Body of pancreas (tissue), 4 donors: ENCODE measurements around the gene MGMT.

Experiments
- POLR2A ChIP-seq, 3 donors: fragments of 450-650 bp; IDR thresholded peaks; one replicate each; pipeline ENCODE4 v1.6.1; 2016; ENCODE audit warnings: antibody characterized with exemption in 3 of 3, mild to moderate bottlenecking in 2 of 3
- TF ChIP-seq, protein P1 (sequence below), 7 experiments: fragments of 450-650 bp in 4 of 7; fragments of 200-600 bp in 3 of 7; sonication (generic) in 3 of 7; IDR thresholded peaks; one replicate each; pipeline ENCODE4 v1.5.1; 2016 to 2019; ENCODE audit warnings: antibody characterized with exemption in 7 of 7

DNA sequence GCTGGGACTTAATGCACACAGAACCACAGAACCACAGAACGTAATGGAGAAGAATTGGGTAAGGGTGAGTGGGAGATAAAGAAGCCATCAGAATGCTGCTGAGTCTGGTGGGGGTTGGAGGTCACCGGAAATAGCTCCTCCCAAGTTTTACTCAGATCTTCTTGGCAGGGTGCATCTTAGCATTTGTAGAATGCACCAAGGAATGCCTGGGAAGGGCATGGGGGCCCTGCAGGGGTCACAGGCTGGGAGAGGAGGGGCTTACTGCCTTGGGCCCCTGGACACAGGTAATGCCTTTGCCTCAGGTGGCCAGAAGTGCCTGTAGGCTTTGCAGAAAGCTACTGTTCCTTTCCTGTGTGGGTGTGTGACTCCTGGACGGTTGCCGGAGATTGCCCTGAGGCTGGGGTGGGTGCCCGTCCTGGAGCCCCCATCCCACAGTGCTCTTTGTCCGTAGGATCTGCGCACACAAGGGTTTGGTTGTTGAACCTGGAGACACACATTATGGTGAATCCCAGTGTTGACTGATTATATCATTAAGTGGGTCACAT, 55.1 kb downstream of the MGMT start:
- TF ChIP-seq, protein P1, sequence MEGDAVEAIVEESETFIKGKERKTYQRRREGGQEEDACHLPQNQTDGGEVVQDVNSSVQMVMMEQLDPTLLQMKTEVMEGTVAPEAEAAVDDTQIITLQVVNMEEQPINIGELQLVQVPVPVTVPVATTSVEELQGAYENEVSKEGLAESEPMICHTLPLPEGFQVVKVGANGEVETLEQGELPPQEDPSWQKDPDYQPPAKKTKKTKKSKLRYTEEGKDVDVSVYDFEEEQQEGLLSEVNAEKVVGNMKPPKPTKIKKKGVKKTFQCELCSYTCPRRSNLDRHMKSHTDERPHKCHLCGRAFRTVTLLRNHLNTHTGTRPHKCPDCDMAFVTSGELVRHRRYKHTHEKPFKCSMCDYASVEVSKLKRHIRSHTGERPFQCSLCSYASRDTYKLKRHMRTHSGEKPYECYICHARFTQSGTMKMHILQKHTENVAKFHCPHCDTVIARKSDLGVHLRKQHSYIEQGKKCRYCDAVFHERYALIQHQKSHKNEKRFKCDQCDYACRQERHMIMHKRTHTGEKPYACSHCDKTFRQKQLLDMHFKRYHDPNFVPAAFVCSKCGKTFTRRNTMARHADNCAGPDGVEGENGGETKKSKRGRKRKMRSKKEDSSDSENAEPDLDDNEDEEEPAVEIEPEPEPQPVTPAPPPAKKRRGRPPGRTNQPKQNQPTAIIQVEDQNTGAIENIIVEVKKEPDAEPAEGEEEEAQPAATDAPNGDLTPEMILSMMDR (IDR thresholded peaks at IDR 0.05) = no peak
- TF ChIP-seq POLR2A (IDR thresholded peaks at IDR 0.05) = no peak
